Dermis blood vessel endothelial cell (primary cell): Measurements from ENCODE around the gene PWWP2B. TPM values are rescaled to one million over a fixed set of nuclear protein-coding genes. Genes with fewer than 3 reads are reported as not detected.

ENCODE experiments used
- DNase-seq: peaks from one replicate; pipeline ENCODE4 v3.0.0; 2010
- total RNA-seq: library from RNA; depleted of rRNA; stranded (reverse); fragments of >200 nt; gene quantifications from 2 replicates; pipeline ENCODE4 v1.2.3, GENCODE V29; 2014

PWWP2B gene
- total RNA-seq, 1 donor from 2014 or later = 16.3 TPM

- DNase-seq = no peak
Measured at GRCh38 chr10:132448248-132448731, 51.3 kb downstream of the PWWP2B start.

GRCh38 chr10:132449051-132449810 is 52.2 kb downstream of the PWWP2B start:
- DNase-seq = no peak

- DNase-seq = no peak
Measured at GRCh38 chr10:132449811-132450181, 52.8 kb downstream of the PWWP2B start.

- DNase-seq = no peak
Measured at GRCh38 chr10:132450466-132450824, 53.4 kb downstream of the PWWP2B start.

DNA sequence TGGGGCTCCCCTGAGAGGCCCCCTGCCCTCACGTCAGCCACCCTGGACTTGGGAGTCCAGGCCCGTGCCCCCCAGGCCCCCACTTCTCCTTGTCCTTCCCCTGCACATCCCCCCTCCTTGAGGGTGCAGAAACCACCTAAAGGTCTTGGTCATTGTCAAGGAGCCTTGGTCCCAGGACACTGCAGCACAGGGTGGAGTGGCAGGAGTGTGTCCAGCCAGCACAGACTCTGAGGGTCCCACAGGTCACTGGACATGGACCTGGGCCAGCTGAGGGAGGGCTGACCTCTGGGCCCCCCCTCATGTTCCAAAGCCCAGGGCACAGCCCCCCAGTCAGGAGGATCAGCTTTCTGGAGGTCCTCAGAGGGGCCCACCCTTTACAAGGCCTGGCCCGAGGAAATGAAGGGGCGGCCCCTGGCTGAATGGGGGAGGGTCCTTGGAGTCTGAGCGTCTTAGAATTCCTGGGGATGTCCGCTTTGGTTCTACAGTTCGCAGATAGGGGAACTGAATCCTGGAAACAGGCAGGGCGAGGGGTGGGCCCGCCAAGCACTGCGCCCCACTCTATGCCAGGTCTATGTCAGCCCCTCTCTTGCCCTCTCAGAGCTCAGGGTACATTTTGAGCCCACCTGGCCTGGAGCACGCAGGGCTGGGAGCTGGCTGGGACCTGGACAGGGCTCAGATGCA is 54.0 kb downstream of the PWWP2B start:
- no peak for DNase-seq

DNA sequence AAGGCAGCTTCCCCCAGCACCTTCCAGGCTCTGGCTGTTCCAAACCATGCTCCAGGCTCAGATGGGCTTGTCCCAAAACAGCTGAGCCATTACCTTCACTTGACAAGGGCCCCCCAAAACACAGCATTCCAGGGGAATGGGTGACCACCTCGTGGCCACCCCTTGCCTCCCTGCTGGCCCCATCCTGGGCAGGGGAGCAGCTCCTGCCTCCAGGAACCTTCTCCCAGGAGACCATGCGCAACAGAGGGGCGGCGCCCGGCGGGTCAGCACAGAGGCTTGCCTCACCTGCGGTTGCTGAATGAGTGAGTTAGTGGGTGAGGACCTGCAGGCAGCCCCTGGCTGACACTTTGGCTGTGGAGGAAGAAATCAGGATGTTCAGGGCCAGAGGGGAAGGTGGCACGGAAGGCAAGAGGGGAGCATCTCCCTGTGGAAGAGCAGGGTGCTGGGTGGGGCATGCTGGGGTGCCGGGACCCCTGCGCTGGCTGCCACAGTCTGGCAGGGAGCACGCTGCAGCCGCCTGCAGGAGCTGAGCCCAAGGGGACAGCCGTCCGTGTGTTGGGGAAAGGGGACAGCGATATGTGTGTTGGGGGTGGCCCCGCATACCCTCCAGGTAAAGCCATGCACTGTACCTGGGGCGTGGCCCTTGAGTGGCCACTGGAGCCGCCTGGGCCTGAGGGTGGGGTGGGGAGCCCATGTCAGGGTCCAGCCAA is 54.7 kb downstream of the PWWP2B start:
- DNase-seq = no peak

DNA sequence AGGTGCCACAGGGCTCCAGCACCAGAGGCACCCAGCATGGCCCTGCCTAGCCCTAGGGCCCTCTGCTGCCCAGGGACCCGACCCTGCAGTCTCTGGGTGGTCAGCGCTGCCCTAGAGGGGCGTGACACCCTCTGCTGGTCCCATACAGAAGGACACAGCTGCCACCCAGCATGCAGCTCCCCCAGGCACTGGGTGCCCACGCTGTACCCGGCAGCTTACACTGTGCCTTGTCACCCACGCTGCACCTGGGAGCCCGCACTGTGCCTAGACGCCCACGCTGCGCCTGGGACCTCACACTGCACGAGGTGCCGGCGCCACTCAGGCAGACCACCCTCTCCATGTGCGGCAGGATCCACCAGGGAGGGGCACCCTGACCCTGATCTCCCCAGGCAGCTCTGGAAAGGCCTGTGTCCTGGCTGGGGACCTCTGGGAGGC is 55.2 kb downstream of the PWWP2B start:
- peak; percentile 18 for DNase-seq

DNA sequence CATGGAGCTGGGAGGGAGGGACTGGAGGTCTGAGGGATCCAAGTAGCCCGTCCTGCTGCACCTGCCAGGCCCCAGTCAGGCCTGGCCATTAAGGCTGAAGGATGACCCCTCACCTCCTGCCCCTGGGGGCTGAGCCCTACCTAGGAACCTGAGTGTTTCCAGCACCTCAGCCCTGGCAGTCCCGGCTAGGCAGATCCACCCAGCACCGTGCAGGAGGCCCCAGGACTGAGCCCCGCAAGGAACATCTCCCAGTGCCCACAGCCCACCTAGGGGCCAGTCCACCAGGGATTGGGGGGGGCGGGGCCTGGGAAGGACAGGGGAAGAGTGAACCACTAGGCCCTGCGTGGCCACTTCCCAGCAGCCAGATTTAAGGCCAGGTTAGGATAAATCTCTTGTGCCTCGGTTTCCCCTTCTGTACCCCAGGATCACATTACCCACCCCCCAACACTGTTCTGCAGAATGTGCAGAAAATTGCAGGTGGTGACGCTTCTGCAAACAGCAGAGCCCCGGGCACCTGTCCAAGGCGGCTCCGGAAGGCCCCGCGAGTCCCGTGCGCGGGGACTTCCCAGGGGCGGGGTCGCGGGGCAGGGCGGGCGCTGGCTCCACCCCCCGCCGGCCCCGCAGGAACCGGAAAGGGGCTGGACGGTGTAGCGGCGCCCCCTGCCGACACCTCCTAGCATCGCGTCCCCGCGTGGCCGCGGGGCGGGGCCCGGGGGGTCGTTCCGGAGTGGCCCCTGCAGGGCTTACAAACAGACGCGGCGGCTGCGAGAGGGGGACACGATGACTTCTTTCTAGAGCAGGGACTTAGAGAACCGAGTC is 55.9 kb downstream of the PWWP2B start:
- DNase-seq = peak; percentile 73

GRCh38 chr10:132453470-132453861 is 56.5 kb downstream of the PWWP2B start:
- DNase-seq = no peak

DNA sequence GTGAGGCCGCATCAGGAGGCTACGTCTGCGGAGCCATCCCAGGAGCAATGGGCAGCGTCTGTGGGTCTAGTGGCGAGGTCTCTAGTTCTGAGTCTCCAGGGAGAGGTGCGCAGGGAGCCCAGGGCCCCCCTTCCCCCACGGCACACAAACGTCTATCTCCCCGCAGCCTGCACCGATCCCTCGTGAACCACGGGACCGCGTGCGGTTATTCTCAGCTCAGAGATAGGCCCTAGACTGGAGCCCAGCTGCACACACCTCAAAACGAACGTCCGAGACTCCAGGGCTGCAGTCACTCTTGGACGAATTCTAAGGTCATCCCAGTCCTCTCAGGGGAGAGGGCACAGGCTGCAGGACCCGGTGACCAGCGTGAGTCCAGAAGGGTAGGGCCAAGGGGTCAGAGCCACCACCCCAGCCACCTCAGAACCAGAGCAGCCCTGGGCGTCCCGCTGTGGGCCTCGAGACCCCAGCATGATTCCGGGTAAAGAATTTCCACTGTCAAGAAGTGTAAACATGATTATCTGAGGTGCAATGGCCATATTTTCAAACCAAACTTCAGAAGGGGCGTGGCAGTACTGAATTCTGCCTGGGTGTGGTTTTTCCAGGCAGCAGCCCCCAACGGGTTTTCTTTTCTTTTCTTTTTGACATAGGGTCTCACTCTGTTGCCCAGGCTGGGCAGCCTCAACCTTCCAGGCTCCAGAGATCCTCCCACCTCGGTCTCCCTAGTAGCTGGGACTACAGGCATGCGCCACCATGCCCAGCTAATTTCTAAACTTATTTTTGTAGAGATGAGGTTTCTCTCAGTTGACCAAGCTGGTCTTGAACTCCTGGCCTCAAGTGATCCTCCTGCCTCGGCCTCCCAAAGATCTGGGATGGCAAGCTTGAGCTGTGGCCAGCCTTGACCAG is 57.5 kb downstream of the PWWP2B start:
- DNase-seq = no peak

DNA sequence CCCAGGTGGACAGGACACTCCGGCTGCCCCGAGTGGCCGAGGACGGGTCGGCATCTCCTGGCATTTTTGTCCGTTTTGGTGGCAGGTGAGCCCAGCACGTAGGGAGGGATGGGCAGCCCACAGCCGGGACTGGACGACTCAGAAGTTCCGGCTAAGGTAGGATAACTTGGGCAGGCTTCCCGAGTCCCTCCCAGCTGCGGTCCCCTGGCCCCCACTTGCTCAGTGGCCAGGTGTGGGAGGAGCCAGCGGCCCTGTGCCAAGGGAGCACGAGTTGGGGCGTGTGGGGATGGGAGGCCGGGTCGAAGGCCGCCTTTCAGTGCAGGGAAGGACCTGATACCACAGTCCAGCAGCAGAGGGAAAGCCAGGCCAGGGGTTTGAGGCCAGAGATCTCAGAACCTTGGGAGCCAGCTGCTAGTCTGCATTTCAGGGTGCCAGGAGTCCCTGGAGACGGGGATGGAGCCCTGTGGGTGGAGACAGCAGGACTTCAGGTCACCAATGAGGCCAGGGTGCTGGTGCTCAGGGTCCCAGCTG is 58.5 kb downstream of the PWWP2B start:
- DNase-seq = no peak

DNA sequence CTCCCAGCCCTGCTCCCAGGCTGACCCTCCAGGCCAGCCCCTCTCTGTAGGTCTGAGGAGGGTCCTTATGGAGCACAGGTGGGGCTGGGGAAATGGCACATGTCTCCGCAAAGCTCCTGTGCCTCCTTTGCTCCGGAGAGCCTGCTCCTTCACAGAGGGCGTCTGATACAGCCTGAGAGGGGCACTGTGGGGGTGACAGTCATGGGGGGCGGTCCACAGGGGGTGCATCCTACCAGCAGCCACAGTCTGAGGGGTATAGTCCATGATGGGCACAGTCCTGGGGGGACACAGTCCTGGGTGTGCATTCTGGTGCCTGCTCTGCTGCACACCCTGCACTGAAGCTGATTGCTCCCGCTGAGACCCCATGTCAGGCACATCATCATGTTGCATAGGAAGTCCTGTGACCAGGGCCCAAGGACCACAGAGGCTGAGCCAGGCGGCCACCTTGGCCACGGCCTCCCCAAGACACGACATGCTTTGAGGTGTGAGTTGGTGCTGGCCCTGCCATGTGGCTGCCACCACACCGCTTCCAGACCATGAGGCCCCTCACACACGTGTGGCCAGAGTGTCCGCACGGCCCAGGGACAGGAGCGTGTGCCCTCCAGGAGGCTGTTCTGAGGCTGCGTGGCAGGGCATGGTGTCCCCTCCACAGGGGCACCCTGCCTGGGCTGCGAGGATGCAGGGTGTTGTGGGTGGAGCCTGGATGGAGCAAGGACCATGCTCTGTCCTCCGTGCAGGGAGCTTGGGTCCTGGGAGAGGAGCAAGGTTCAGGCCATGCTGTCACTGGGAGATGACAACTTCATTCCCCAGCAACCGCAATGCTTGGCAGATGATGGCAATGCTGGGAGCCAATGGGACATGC is 59.2 kb downstream of the PWWP2B start:
- DNase-seq = no peak

DNA sequence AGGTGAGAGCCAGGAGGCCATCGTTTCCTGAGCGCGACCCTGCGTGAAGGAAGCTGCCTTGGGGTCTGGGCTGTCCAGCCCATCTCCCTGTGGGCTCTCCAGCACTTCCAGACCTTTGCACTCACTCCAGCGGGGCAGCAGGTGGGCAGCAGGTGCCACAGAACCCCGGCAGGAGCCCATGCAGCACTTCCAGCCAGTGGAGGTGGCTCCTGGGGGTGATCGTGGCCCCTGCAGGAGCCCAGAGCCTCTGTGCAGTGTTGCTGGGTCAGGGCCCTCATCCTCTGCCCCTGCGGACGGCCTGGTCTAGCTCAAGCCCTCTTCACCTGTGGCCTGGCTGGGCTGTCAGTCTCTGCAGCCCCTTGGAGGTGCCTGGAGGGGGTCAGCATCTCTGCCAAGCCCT is 59.9 kb downstream of the PWWP2B start:
- DNase-seq = no peak

DNA sequence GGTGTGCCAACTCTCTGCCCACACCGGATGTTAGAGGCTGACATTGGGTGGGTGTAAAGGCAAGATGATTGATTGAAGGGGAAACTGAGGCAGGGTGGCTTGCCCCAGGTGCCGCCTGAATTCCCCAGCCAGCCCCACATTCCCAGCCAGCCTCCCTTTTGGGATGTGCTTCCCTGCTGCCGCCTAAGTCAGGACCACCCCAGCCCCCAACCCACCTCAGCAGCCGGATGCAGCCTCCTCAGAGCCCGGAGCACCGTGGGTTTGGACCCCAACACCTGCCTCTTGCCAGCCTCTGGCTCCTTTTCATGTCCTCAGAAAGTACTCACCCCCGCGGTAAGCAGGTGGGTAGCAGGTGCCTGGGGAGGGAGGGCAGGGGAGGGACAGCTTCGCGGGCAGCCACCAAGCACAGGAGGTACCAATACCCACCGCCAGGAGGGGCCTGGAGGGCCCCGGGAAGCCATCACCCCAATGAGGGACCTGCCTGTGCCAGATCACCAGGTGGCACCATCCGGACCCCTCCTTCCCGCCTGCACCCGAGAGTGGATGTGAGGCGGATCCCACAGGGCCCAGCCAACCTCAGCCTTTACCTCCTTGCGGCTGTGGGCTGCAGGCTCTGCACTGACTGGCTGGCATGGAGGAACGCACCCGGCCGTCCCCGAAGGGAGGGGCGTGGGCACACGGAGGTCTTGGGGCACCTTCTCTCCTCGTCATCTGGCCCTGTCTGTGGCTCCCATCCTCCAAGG is 60.5 kb downstream of the PWWP2B start:
- DNase-seq = no peak

- DNase-seq = no peak
Measured at GRCh38 chr10:132458071-132458585, 61.1 kb downstream of the PWWP2B start.

DNA sequence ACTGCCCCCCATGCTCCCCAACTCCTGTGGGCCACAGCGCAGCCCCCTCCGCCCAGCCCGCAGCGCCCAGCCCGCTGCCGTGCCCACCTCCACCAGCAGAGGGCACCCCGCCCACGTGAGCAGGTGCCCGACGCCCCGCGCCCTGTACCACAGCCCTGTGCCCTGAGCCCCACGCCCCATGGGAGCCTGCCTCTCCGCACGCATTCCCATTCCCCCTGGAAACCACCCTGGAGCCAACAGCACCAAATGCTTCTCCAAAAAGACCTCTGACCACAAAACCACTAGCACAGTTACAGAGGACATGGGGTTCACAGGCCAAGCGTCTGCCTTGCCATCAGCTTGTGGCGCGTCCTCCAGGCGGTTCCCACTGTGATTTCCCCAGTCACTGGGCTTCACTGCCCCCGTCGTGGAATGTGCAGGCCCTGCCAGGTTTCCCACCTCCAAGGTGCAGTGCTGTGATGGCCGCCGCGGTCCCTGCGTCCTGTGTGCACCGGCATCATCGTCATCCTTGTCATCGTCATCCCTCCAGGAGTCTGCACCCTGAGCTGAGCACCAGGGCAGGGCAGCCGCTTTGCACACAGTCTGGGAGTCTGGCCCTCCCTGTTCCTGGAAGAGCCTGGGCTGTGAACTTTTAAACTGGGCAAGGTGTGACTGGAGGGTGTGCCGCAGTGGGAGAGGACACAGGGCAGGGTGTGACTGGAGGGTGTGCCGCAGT is 61.7 kb downstream of the PWWP2B start:
- DNase-seq = peak; percentile 57

DNA sequence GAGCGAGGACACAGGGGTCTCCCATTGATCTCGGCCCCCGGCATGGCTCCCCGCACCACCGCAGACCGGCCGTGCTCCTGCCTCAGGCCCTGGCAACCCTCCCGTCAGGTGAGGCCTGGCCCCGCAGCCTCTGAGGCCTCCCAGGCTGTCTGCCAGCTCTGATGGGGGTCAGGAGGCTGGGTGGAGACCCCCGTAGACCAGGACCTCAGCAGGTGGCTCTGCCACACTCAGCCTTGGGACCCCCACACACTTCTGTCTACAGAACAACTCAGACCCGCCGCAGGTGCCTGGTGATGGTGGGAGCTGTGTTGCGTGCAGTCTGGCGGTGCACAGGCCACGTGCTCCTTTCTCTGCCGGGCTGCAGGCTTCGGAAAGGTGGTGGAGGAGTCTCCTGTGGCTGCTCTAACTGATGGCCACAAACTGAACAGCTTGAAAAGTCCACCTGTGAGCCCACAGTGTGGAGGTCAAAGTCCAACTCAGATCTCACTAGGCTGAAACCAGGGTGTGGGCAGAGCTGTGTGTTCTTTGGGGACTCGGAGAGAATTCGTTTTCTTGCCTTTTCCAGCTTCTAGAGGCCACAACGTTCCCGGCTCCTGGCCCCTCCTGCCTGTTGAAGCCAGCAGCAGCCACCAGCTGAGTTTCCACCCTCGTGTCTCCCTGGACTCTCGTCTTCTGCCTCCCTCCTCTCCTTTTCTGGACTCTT is 62.5 kb downstream of the PWWP2B start:
- DNase-seq = no peak

DNA sequence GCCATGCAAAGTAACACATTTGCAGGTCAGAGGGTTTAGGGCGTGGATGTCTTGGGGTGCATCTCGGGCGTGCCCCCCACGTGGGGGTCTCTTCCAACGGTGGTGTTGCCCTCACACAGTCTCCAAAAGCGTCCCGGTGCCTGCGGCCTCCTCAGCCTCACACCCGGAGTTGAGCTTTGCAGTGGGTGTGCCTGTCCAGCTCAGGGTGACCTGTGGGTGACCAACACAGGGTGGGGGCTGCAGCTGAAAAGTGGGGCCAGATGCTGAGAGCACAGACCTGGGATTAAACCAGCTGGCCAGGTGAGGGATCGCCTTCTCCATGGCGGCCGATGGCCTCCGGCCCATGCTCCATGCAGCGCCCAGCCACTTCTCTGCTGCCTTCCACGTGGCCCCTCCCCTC is 63.1 kb downstream of the PWWP2B start:
- DNase-seq = no peak
